HFFc6 (cell line): ENCODE results near the gene TAF4. TPM values are rescaled to one million over a fixed set of nuclear protein-coding genes. Genes with fewer than 3 reads are reported as not detected.

ENCODE experiments used
- DNase-seq: peaks from one replicate; pipeline ENCODE4 v3.0.0-alpha.2; 2018
- H3K27ac Mint-ChIP-seq: 2 replicates; pipeline ENCODE4 v1.8.0; 2020; ENCODE audit warnings: mild to moderate bottlenecking, mixed read lengths
- H3K27me3 Mint-ChIP-seq: 2 replicates; pipeline ENCODE4 v1.8.0; 2021; ENCODE audit warnings: mild to moderate bottlenecking, moderate library complexity, mixed read lengths; ENCODE audit not compliant: insufficient read depth
- H3K36me3 Mint-ChIP-seq: 2 replicates; pipeline ENCODE4 v1.8.0; 2021; ENCODE audit warnings: low read depth, mixed read lengths
- H3K4me1 Mint-ChIP-seq: 2 replicates; pipeline ENCODE4 v1.8.0; 2020; ENCODE audit warnings: low read depth, mixed read lengths
- H3K4me3 Mint-ChIP-seq: 2 replicates; pipeline ENCODE4 v1.8.0; 2020; ENCODE audit warnings: mild to moderate bottlenecking, moderate library complexity, mixed read lengths
- H3K9me3 Mint-ChIP-seq: 2 replicates; pipeline ENCODE4 v1.8.0; 2020; ENCODE audit warnings: mild to moderate bottlenecking, mixed read lengths
- total RNA-seq, 6 experiments: library from RNA; stranded (reverse); fragmentation: NEBNext Ultra II Directional; extraction: Animal tissue kit (Norgen Biotek cat#: 25700); gene quantifications; 2 replicates in 1 of 6; 3 replicates in 5 of 6; pipeline ENCODE4 v1.2.3, GENCODE V29; 2021
- TF ChIP-seq, protein P1 (sequence below): fragments of 200-600 bp; sonication (generic); IDR thresholded peaks from 2 replicates; pipeline ENCODE4 v1.5.0; 2021; ENCODE audit warnings: antibody characterized with exemption, mild to moderate bottlenecking

The TAF4 gene
- total RNA-seq, 6 experiments from 2014 or later: 9.4 to 11.7 (median 9.9) TPM

GRCh38 chr20:62003567-62004405 is 61.9 kb downstream of the TAF4 start:
- no peaks in the 10 kb centered on the region for H3K9me3 Mint-ChIP-seq
- H3K27me3 Mint-ChIP-seq: no peaks in the 10 kb centered on the region
- DNase-seq: no peak
- no peak overlapping the region for H3K27ac Mint-ChIP-seq
- no peak overlapping the region for H3K4me3 Mint-ChIP-seq
- TF ChIP-seq, protein P1, sequence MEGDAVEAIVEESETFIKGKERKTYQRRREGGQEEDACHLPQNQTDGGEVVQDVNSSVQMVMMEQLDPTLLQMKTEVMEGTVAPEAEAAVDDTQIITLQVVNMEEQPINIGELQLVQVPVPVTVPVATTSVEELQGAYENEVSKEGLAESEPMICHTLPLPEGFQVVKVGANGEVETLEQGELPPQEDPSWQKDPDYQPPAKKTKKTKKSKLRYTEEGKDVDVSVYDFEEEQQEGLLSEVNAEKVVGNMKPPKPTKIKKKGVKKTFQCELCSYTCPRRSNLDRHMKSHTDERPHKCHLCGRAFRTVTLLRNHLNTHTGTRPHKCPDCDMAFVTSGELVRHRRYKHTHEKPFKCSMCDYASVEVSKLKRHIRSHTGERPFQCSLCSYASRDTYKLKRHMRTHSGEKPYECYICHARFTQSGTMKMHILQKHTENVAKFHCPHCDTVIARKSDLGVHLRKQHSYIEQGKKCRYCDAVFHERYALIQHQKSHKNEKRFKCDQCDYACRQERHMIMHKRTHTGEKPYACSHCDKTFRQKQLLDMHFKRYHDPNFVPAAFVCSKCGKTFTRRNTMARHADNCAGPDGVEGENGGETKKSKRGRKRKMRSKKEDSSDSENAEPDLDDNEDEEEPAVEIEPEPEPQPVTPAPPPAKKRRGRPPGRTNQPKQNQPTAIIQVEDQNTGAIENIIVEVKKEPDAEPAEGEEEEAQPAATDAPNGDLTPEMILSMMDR: no peak
- no peaks in the 10 kb centered on the region for H3K4me1 Mint-ChIP-seq
- peaks cover 28% of the 10 kb centered on the region for H3K36me3 Mint-ChIP-seq

- H3K27me3 Mint-ChIP-seq: no peaks in the 10 kb centered on the region
- H3K27ac Mint-ChIP-seq: no peak overlapping the region
- H3K4me1 Mint-ChIP-seq: no peaks in the 10 kb centered on the region
- H3K36me3 Mint-ChIP-seq: peaks cover 27% of the 10 kb centered on the region
- no peaks in the 10 kb centered on the region for H3K9me3 Mint-ChIP-seq
- H3K4me3 Mint-ChIP-seq: no peak overlapping the region
- no peak for DNase-seq
- TF ChIP-seq, protein P1: no peak
These were observed 62.7 kb downstream of the TAF4 start for GRCh38 chr20:62002882-62003480.

GRCh38 chr20:62001178-62001715 is 64.4 kb downstream of the TAF4 start:
- no peaks in the 10 kb centered on the region for H3K27me3 Mint-ChIP-seq
- no peak for DNase-seq
- no peaks in the 10 kb centered on the region for H3K9me3 Mint-ChIP-seq
- H3K4me3 Mint-ChIP-seq: no peak overlapping the region
- H3K36me3 Mint-ChIP-seq: peaks cover 22% of the 10 kb centered on the region
- H3K27ac Mint-ChIP-seq: no peak overlapping the region
- TF ChIP-seq, protein P1: no peak
- H3K4me1 Mint-ChIP-seq: no peaks in the 10 kb centered on the region

GRCh38 chr20:61998343-61999121 is 67.1 kb downstream of the TAF4 start:
- H3K36me3 Mint-ChIP-seq: peaks cover 46% of the 10 kb centered on the region
- no peaks in the 10 kb centered on the region for H3K9me3 Mint-ChIP-seq
- TF ChIP-seq, protein P1: no peak
- no peak overlapping the region for H3K27ac Mint-ChIP-seq
- no peaks in the 10 kb centered on the region for H3K4me1 Mint-ChIP-seq
- H3K27me3 Mint-ChIP-seq: no peaks in the 10 kb centered on the region
- DNase-seq: no peak
- H3K4me3 Mint-ChIP-seq: no peak overlapping the region

DNA sequence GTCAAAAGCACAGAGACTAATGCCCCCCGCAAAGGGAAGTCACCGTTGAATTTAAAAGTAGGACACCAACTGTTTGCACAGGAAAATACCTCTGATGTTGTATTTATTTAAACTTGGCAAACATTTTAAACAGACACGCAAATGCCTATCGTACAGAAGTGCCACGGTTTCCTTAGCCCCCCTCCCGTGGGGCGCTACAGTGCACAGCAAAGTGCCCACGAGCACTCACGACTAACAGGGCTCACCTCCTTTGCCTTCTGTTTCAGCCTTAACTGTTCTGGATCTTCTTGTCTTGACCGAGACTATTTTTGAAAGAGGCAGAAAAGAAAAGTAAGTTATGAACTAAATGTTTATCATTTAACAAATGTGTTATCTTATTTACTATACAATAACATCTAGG is 67.8 kb downstream of the TAF4 start:
- no peak overlapping the region for H3K27ac Mint-ChIP-seq
- peaks cover 2% of the 10 kb centered on the region; the same call in 1 of the 2 replicates for H3K9me3 Mint-ChIP-seq
- peaks cover 52% of the 10 kb centered on the region for H3K36me3 Mint-ChIP-seq

More for the DNA sequence above, 67.8 kb downstream of the TAF4 start:
- Mint-ChIP-seq H3K4me1 (no peaks in the 10 kb centered on the region), H3K4me3 (no peak overlapping the region), H3K27me3 (no peaks in the 10 kb centered on the region)
- DNase-seq: no peak
- TF ChIP-seq, protein P1: no peak
